Dendritic cell treated with granulocyte-macrophage colony-stimulating factor and Interleukin-4, amounts not matched to agents 40 ng/mL and 50 ng/mL, for 4 days (primary cell): Measurements from ENCODE around the gene DUSP8.
"Not testable (repeated sequence)": the region's sequence is repeated elsewhere in the genome, so short reads cannot be mapped to it uniquely, and the experiment has no call there.

Experiments used
- H3K27ac Mint-ChIP-seq: one replicate; pipeline ENCODE4 v1.8.0; 2022; ENCODE audit warnings: mild to moderate bottlenecking, mixed read lengths
- H3K27me3 Mint-ChIP-seq: one replicate; pipeline ENCODE4 v1.8.0; 2022; ENCODE audit warnings: mild to moderate bottlenecking, mixed read lengths
- H3K36me3 Mint-ChIP-seq: one replicate; pipeline ENCODE4 v1.8.0; 2022; ENCODE audit warnings: low read depth, mixed read lengths
- H3K4me1 Mint-ChIP-seq: one replicate; pipeline ENCODE4 v1.8.0; 2022; ENCODE audit warnings: low read depth, mixed read lengths
- H3K4me3 Mint-ChIP-seq: one replicate; pipeline ENCODE4 v1.8.0; 2022; ENCODE audit warnings: mild to moderate bottlenecking, moderate library complexity, mixed read lengths
- H3K9me3 Mint-ChIP-seq: one replicate; pipeline ENCODE4 v1.8.0; 2022; ENCODE audit warnings: mixed read lengths
- intact Hi-C: fragments of 100-400 bp; cut with micrococcal nuclease; formaldehyde crosslinking; loops from one replicate; pipeline ENCODE4 v1.15.0; 2022

Gene DUSP8

GRCh38 chr11:1510351-1510750 is 61.7 kb downstream of the DUSP8 start:
- H3K27me3 Mint-ChIP-seq, H3K27ac Mint-ChIP-seq, H3K4me3 Mint-ChIP-seq, intact Hi-C loops, H3K9me3 Mint-ChIP-seq: not testable (repeated sequence)
- H3K36me3 Mint-ChIP-seq: peaks cover 22% of the 10 kb centered on the region
- H3K4me1 Mint-ChIP-seq: peaks cover 46% of the 10 kb centered on the region

GRCh38 chr11:1509626-1510255 is 62.3 kb downstream of the DUSP8 start:
- Mint-ChIP-seq H3K27ac (no peak overlapping the region), H3K27me3 (no peaks in the 10 kb centered on the region), H3K9me3 (no peaks in the 10 kb centered on the region), H3K4me1 (peaks cover 43% of the 10 kb centered on the region), H3K36me3 (peaks cover 22% of the 10 kb centered on the region), H3K4me3 (no peak overlapping the region)
- intact Hi-C loops: no loop called here

- H3K27me3 Mint-ChIP-seq: no peaks in the 10 kb centered on the region
- no peak overlapping the region for H3K27ac Mint-ChIP-seq
- no peak overlapping the region for H3K4me3 Mint-ChIP-seq
- intact Hi-C loops: no loop called here
- peaks cover 18% of the 10 kb centered on the region for H3K36me3 Mint-ChIP-seq
- no peaks in the 10 kb centered on the region for H3K9me3 Mint-ChIP-seq
- H3K4me1 Mint-ChIP-seq: peaks cover 43% of the 10 kb centered on the region
Observed at GRCh38 chr11:1508986-1509385, 63.1 kb downstream of the DUSP8 start.

GRCh38 chr11:1508491-1508891 is 63.6 kb downstream of the DUSP8 start:
- no peak overlapping the region for H3K4me3 Mint-ChIP-seq
- H3K27ac Mint-ChIP-seq: no peak overlapping the region
- intact Hi-C loops: no loop called here
- H3K36me3 Mint-ChIP-seq: peaks cover 18% of the 10 kb centered on the region
- no peaks in the 10 kb centered on the region for H3K9me3 Mint-ChIP-seq
- H3K4me1 Mint-ChIP-seq: peaks cover 43% of the 10 kb centered on the region
- H3K27me3 Mint-ChIP-seq: no peaks in the 10 kb centered on the region

- H3K4me1 Mint-ChIP-seq: peaks cover 39% of the 10 kb centered on the region
- no peak overlapping the region for H3K27ac Mint-ChIP-seq
- H3K9me3 Mint-ChIP-seq: no peaks in the 10 kb centered on the region
- H3K27me3 Mint-ChIP-seq: no peaks in the 10 kb centered on the region
- H3K36me3 Mint-ChIP-seq: peaks cover 13% of the 10 kb centered on the region
- H3K4me3 Mint-ChIP-seq: no peak overlapping the region
- intact Hi-C loops: no loop called here
Observed at GRCh38 chr11:1507381-1508140, 64.5 kb downstream of the DUSP8 start.

- Mint-ChIP-seq H3K27me3 (no peaks in the 10 kb centered on the region), H3K9me3 (no peaks in the 10 kb centered on the region), H3K36me3 (peaks cover 13% of the 10 kb centered on the region), H3K4me1 (peaks cover 39% of the 10 kb centered on the region), H3K27ac (no peak overlapping the region), H3K4me3 (no peak overlapping the region)
- intact Hi-C loops: no loop called here
Observed at GRCh38 chr11:1506981-1507380, 65.1 kb downstream of the DUSP8 start.

- peaks cover 45% of the 10 kb centered on the region for H3K4me1 Mint-ChIP-seq
- no peaks in the 10 kb centered on the region for H3K27me3 Mint-ChIP-seq
- no peaks in the 10 kb centered on the region for H3K9me3 Mint-ChIP-seq
- no peak overlapping the region for H3K27ac Mint-ChIP-seq
- H3K36me3 Mint-ChIP-seq: peaks cover 23% of the 10 kb centered on the region
- H3K4me3 Mint-ChIP-seq: no peak overlapping the region
- intact Hi-C loops: no loop called here
Observed at GRCh38 chr11:1505480-1505879, 66.6 kb downstream of the DUSP8 start.

GRCh38 chr11:1504581-1505290 is 67.3 kb downstream of the DUSP8 start:
- Mint-ChIP-seq H3K9me3 (peaks cover 5% of the 10 kb centered on the region), H3K27me3 (no peaks in the 10 kb centered on the region), H3K4me1 (peaks cover 45% of the 10 kb centered on the region), H3K27ac (no peak overlapping the region), H3K4me3 (no peak overlapping the region), H3K36me3 (peaks cover 30% of the 10 kb centered on the region)
- intact Hi-C loops: no loop called here

GRCh38 chr11:1504138-1504537 is 67.9 kb downstream of the DUSP8 start:
- Mint-ChIP-seq H3K27ac (peak overlapping the region; percentile 44), H3K9me3 (peaks cover 7% of the 10 kb centered on the region), H3K27me3 (no peaks in the 10 kb centered on the region), H3K4me1 (peaks cover 41% of the 10 kb centered on the region), H3K4me3 (no peak overlapping the region), H3K36me3 (peaks cover 36% of the 10 kb centered on the region)
- intact Hi-C loops: no loop called here
